CD4-positive, alpha-beta T cell treated with Interleukin-15 for 4 hours (primary cell): ENCODE data around the gene CSNK1G2.

Experiments
- DNase-seq: peaks from one replicate; pipeline ENCODE4 v3.0.0-alpha.2; 2020; ENCODE audit warnings: low spot score

The CSNK1G2 gene

DNA sequence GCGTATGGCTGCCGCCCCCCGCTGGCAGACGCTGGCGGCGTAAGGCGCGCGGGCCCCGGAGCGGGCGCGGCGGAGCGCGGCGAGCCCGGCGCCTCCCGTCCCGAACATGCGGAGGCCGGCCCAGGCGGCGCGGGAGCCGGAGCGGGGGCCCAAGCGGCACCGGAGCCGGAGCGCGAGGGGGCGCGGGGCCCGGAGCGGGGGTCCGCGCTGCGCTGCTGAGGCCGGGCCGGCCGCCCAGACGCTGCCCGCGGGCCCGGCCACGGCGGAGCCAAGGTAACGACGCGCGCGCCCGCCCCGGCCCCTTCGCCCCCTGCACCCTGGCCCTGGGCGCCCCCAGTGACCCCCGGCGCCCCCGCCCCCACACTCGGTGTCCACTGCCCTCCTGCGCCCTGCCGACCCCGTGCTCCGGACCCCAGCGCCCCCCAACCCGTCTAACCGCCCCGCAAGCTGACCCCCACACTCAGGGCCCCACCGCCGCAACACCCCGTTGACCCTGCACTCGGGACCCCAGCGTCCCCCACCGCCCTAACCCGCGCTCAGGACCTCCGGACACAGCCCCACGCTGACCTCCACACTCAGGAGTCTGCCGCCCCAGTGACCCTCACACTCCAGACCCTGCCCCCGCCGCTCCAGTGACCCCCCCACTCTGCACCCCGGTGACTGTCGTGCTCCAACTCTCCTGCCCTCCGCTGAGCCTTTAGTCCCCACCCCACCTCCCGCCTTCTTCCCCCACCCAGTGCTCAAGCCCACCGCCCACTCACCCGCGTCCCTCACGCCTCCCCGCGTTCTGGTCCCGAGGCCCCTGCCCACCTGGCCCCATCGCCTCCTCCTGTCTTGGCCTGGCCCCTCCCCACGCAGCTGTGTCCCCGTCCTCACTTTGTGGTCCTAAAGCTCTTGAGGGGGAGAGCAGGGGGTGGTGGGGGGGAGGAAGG, at the start of gene CSNK1G2:
Gene CSNK1G2 (plus strand): TSS at position 27 of the 932 bp plus-strand sequence. CDS start 28,601 bp downstream, outside the sequence.
- no peak for DNase-seq

DNA sequence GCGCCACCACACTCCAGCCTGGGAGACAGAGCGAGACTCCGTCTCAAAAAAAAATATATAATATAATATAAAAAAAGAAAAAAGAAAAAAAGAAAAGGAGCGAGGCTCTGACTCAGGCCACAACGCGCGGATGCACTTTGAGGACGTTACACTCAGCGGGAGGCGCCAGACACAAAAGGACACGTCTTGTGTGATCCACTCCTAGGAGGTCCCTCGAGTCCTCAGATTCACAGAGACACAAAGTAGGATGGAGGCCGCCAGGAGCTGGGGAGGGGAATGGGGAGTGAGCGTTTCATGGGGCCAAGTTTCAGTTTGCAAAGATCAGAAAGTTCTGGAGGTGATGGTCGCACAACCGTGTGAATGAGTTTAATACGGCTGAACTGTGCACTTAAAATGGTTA, 47.2 kb upstream of the CSNK1G2 start:
- DNase-seq = no peak

GRCh38 chr19:1896508-1896907, 44.5 kb upstream of the CSNK1G2 start:
- DNase-seq = no peak

DNA sequence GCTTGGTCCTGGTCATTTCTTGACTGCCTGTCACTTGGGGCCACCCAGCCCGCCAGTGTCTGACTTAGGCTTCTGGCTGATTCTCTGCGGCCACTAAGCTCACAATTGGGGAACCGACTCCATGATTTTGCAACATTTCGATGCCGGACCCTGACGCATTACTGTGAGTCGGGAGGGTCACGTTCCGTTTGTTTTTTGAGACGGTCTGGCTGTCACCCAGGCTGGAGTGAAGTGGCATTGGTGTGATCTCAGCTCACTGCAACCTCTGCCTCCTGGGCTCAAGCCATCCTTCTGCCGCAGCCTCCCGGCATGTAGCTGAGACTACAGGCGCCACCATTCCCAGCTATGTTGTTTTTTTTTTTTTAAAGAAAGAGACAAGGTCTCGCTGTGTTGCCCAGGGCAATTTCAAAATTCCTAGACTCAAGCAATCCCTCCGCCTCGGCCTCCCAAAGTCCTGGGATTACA, 39.0 kb upstream of the CSNK1G2 start:
- no peak for DNase-seq

DNA sequence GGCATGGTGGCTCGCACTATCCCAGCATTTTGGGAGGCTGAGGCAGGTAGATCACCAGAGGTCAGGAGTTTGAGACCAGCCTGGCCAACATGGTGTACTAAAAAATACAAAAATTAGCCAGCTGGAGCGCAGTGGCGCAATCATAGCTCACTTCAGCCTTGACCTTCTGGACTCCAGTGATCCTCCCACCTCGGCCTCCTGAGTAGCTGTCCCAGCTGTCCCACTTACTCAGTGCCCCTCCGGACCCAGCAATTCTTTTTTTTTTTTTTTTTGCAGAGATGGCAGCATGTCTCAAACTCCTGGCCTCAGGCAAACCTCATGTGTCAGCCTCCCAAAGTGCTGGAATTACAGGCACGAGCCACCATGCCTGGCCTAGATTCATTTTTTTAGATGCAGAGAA, 38.0 kb upstream of the CSNK1G2 start:
- no peak for DNase-seq

- no peak for DNase-seq
Observed at GRCh38 chr19:1904860-1905109, 36.2 kb upstream of the CSNK1G2 start.

DNA sequence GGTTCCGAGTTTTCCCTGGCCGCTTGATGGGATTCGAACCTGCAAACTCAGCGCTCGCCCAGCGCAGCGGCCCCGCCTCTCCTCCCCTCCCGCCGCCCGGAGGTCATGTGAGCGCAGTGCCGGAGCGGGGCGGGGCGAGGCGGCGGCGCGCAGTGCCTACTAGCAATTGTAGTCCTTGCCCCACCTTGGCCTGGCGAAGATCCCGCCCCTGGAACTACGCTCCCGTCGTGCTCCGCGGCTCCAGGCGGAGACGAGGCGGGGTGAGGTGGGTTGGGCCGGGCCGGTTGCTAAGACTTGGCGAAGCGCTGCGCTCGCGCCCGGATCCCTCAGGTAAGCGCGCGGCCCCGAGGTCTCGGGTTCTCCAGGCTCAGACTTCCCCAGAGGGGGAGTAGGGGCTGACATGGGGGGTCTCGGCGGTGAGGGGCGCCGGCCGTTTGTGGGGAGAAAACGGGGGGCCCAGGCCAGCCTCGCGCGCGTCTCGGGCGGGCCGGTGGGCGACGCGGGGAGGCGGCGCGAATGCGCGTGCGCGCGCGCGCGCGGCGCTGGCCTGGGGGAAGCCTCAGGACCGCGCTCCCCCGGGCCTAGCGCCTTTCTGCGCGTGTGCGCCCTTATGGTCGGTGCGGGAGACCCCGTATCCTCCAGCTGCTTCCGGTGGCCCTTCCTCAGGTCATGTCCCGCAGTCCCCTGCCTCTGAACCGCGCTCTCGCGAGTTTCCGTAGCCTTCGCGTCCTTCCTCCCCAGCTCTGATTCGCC, 35.7 kb upstream of the CSNK1G2 start, which contains the start of the genes ADAT3 and SCAMP4:
Gene ADAT3 (plus strand): TSS at position 290 of the 753 bp plus-strand sequence. CDS start 6,649 bp downstream, outside the sequence.
Gene SCAMP4 (plus strand): TSS at position 290 of the 753 bp plus-strand sequence. CDS start 9,621 bp downstream, outside the sequence.
- peak; percentile 98 for DNase-seq

DNA sequence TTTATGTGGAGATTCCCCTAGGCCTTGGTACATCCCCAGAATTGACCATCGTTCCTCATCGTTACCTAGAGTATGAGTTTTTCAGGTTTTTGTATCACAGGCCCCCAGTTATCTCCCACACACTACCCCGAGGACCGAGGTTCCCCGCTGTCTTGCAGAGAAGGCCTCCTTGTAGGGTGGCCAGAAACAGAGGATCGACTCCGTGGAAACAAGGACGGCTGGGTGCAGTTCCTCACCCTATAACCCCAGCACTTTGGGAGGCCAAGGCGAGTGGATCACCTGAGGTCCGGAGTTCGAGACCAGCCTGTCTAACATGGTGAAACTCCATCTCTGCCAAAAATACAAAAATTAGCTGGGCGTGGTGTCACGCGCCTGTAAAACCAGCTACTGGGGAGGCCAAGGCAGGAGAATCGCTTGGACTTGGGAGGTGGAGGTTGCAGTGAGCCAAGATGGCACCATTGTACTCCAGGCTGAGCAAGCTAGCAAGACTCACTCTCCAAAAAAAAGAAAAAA, 35.1 kb upstream of the CSNK1G2 start:
- DNase-seq = no peak

DNA sequence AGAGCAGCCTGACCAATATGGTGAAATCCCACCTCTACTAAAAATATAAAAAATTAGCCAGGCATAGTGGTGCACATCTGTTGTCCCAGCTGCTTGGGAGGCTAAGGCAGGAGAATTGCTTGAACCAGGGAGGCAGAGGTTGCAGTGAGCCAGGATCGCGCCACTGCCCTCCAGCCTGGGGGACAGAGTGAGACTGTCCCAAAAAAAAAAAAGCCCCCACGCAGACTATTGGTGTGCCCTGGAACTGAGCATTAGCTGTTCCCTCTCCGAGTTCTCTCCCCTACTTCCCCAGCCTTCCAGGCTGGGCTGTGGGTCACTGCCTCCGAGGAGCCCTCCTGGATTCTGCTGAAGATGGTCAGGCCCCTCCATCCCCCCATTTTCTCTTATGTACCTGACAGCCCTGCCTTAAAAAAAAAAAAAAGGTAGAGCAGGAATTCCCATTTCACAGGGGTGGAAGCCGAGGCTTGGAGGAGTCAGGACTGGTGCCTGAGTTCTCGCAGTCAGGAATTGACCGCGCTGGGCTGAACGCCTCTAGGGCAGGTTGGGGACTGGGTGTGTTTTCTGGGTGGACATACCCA, 33.9 kb upstream of the CSNK1G2 start:
- DNase-seq = no peak

GRCh38 chr19:1907563-1908363, 33.2 kb upstream of the CSNK1G2 start:
- DNase-seq = no peak

GRCh38 chr19:1908364-1908678, 32.7 kb upstream of the CSNK1G2 start:
- no peak for DNase-seq

DNA sequence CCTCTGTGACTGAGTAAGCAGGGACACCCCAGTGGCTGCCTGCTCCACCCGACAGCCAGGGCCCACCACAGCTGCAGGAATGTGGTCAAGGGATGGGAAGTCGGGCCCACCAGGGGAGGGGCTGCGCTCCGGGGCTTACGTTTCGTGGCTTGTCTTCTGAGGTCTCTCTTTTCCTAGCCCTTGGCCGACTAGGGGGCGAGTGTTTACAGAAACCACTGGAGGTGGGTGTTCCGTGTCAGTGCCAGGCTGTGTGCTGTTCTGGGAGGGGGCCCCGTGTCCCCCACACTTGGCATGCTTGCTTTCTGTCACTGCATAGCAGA, 31.3 kb upstream of the CSNK1G2 start:
- no peak for DNase-seq

DNA sequence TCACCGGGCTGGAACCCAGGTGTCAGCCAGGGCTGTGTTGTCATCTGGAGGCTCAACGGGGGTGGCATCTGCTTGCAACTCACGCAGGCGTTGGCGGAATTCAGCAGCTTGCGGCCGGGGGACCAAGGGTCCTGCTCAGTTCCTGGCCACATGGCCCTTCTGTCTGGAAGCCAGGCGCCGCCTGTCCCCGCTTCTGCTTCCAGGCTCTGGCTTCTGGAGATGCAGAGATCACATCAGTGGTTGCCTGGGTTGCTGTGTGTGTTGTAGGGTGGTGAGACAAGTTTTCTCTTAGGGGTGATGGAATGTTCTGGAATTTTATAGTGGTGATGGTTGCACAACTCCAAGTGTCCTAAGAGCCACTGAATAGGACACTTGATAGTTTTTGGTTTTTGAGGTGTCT, 30.8 kb upstream of the CSNK1G2 start:
- DNase-seq = no peak

DNA sequence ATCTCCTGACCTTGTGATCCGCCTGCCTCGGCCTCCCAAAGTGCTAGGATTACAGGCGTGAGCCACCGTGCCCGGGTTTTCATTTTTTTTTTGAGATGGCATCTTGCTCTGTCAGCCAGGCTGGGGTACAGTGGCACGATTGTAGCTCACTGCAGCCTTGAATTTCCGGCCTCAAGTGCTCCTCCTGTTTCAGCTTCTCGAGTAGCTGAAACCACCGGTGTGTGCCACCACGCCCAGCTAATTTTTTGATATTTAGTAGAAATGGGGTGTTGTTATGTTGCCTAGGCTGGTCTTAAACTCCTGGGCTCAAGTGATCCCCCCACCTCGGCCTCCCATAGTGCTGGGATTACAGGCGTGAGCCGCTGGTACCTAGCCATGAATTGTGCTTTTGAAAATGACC, 29.9 kb upstream of the CSNK1G2 start:
- no peak for DNase-seq

- DNase-seq = no peak
Observed at GRCh38 chr19:1911995-1912394, 29.0 kb upstream of the CSNK1G2 start.

DNA sequence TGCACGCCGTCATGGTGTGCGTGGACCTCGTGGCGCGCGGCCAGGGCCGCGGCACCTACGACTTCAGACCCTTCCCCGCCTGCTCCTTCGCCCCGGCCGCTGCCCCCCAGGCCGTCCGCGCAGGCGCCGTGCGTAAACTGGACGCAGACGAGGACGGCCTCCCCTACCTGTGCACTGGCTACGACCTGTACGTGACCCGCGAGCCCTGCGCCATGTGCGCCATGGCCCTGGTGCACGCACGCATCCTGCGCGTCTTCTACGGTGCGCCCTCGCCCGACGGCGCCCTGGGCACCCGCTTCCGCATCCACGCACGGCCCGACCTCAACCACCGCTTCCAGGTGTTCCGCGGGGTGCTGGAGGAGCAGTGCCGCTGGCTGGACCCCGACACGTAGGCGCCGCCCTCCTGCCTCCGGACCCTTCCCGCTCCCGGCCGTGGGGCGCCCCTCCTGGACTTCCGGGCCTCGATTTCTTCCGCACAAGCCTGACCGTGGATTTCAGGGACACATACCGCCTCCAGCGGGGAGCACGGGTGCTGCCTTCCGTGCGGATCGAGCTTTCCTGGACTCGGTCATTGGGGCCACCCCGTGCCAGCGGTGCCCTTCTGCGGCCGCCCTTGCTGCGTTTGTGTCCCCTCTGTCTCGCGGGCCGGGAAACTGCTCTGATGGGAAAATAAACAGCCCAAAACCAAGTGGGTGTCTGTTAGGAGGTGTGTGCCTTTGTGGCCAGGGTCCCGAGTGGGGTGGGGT, 28.0 kb upstream of the CSNK1G2 start:
- no peak for DNase-seq

- DNase-seq = no peak
Observed at GRCh38 chr19:1913781-1914577, 27.0 kb upstream of the CSNK1G2 start.

DNA sequence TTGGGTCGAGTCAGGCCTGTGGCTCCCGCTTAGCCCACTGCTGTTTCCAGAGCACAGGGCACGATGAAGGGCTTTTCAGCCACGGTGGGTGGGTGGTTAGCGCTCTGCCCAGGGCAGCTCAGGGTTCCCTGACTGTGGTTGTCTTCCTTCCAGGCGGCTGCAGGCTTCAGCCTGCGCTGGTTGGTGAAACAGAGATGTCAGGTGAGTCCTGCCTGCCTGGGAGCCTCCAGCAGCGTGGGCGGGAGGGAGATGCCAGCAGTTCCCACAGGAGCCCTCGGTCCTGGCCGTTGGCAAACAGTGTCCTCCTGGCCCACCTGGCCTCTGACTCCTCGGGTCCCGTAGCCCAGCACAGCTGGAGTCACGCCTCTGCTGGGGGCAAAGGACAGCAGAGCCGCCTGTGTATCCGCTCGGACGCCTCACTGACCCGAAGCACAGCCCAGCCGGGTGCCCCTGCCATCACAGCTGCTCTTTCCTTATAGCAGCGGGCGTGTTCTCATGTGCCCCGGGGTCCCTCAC, 26.1 kb upstream of the CSNK1G2 start:
- DNase-seq = no peak

DNA sequence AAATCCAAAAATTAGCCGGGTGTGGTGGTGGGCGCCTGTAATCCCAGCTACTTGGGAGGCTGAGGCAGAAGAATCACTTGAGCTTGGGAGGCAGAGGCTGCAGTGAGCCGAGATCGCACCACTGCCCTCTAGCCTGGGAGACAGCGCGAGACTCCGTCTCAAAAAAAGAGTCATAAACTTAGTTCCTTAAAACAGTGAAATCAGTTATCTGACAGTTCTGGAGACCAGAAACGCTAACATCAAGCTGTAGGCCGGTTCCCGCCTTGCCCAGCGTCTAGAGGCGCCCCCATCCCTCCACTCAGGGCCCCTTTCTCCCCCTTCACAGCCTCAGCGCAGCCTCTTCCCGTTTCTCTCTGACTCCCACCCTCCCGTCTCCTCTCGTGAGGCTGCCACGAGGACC, 23.8 kb upstream of the CSNK1G2 start:
- DNase-seq = no peak

DNA sequence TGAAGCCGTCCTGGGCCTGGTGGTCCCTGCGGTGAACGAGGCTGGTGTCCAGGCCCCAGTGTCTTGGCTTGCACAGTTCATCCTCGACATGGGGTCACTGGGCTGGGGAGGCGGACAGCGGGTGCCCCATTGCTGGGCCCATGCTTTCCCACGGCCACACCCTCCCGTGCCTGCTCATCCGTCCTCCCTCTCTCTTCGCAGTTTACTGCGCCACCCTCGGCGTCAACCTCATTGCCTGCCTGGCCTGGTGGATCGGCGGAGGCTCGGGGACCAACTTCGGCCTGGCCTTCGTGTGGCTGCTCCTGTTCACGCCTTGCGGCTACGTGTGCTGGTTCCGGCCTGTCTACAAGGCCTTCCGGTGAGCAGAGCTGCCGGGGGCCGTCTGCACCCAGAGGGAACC, 23.0 kb upstream of the CSNK1G2 start:
- DNase-seq = no peak
